HG02678 (cell line): Measurements from ENCODE around the gene ACSS2.

Source experiments
- ATAC-seq: cut with Tn5 transposase; IDR thresholded peaks from one replicate; pipeline ENCODE4 v1.9.1; 2021; ENCODE audit warnings: mild to moderate bottlenecking, moderate library complexity; ENCODE audit not compliant: unreplicated experiment

ACSS2 gene

GRCh38 chr20:34915131-34915530 is 38.7 kb downstream of the ACSS2 start:
- ATAC-seq = no peak

GRCh38 chr20:34915749-34916455 is 39.5 kb downstream of the ACSS2 start:
- ATAC-seq = no peak

- no peak for ATAC-seq
These were observed 40.5 kb downstream of the ACSS2 start for GRCh38 chr20:34916774-34917354.

- ATAC-seq = no peak
These were observed 43.6 kb downstream of the ACSS2 start for GRCh38 chr20:34920055-34920454.

GRCh38 chr20:34921436-34921835 is 45.0 kb downstream of the ACSS2 start:
- ATAC-seq = no peak

- no peak for ATAC-seq
These were observed 46.4 kb downstream of the ACSS2 start for GRCh38 chr20:34922654-34923381.

- no peak for ATAC-seq
These were observed 47.0 kb downstream of the ACSS2 start for GRCh38 chr20:34923414-34923813.

- no peak for ATAC-seq
These were observed 48.9 kb downstream of the ACSS2 start for GRCh38 chr20:34925341-34925740.

GRCh38 chr20:34925981-34926380 is 49.6 kb downstream of the ACSS2 start:
- ATAC-seq = no peak

GRCh38 chr20:34926581-34926980 is 50.2 kb downstream of the ACSS2 start:
- no peak for ATAC-seq

- no peak for ATAC-seq
These were observed 51.3 kb downstream of the ACSS2 start for GRCh38 chr20:34927736-34928135.

GRCh38 chr20:34928411-34928810 is 52.0 kb downstream of the ACSS2 start:
- ATAC-seq = no peak

- no peak for ATAC-seq
These were observed 55.4 kb downstream of the ACSS2 start for GRCh38 chr20:34931771-34932170.

- ATAC-seq = no peak
These were observed 62.2 kb downstream of the ACSS2 start for GRCh38 chr20:34938466-34939163.

GRCh38 chr20:34940081-34940481 is 63.7 kb downstream of the ACSS2 start:
- ATAC-seq = no peak

GRCh38 chr20:34941226-34941625 is 64.8 kb downstream of the ACSS2 start:
- ATAC-seq = no peak

- ATAC-seq = no peak
These were observed 65.9 kb downstream of the ACSS2 start for GRCh38 chr20:34942301-34942700.

GRCh38 chr20:34943808-34944567 is 67.6 kb downstream of the ACSS2 start:
- ATAC-seq = no peak

- no peak for ATAC-seq
These were observed 69.1 kb downstream of the ACSS2 start for GRCh38 chr20:34945315-34946077.

- ATAC-seq = no peak
These were observed 70.2 kb downstream of the ACSS2 start for GRCh38 chr20:34946661-34947060.
